Measurements from ENCODE around the gene P3H3. TPM values are rescaled to one million over a fixed set of nuclear protein-coding genes. Genes with fewer than 3 reads are reported as not detected.

Gene P3H3
- total RNA-seq, 1 experiment from 2014 or later = 26.9 TPM

DNA sequence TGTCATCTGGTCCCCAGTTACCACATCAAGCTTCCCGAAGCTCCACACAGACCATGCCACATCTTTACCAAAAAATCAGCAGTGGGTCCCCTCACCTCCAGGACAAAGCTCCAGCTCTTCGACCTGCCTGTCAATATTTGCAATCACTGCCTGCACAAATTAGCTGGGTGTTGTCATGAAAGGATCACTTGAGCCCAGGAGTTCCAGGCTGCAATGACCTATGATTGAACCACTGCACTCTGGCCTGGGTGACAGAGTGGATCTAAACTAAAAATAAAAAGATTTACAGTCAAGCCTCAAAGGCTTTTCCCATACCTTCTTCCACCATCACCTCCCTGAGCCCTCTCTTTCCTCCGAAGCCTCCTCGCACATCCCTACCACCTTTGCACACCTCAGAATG is 31.6 kb upstream of the P3H3 start:
- DNase-seq (ENCODE audit: low read depth) = no peak

DNA sequence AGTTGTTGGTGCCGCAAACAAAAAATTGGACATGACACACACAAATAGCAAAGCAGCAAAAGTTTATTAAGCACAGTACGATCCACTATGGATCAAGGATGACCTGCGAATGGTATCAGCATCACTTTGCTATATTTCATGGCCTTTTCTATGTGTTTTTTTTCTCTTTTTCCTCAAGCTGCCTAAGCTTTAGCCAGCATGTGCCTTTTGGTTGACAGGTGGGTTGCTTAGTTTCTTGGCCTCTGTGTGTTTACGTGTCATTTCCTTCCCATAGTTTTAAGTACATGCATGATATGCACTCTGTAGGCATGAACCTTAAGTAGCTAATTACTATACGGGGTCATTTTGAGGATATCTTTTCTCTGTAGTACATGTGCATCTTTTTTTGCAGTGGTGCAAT is 29.1 kb upstream of the P3H3 start:
- no peak for DNase-seq (ENCODE audit: low read depth)

DNA sequence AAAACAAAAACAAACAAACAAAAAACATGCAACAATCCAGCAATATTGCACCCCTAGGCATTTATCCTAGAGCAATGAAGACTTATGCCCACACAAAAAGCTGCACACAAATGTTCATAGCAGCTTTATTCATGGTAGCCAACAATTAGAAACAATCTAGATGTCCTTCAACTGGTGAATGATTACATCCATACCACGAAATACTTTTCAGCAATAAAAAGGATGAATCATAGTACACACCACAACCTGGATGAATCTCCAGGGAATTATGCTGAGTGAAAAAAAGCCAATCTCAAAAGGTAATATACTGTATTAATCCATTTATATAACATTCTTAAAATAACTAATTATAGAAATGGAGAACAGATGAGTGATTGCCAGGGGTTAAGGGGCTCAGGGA is 21.0 kb upstream of the P3H3 start:
- no peak for DNase-seq (ENCODE audit: low read depth)

DNA sequence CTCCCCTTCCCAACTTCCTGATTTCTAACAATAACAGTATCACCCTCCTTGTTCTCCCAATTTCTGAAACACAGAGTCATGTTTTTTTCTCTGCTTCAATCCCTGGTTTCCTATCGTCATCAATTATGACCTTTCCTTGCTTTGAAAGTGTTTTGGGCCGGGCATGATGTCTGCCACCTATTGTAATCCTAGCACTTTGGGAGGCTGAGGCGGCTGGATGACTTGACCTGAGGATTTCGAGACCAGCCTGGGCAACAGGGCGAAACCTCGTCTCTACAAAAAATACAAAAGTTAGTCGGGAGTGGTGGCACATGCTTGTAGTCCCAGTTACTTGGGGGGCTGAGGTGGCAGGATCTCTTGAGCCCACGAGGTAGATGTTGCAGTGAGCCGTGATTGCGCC is 19.2 kb upstream of the P3H3 start:
- no peak for DNase-seq (ENCODE audit: low read depth)

DNA sequence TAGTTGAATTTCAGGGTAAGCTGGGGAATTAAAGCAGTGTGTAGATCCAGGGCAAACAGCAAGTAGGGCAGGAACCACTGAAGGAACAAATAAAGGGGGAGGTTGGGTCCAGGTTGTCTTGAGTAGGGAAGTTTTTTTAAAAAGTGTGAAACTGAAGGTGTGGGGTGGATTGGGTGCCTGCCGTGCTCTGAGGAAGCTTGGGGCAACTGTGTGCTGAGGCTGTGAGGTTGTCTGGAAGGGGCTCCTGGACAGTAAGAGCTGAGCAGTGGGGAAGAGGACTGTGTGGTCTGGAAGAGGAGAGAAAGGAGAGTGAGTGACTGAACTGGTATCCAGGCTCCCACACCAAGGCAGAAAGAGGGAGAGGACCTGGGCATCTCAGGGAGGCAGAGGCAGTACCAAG is 17.4 kb upstream of the P3H3 start:
- no peak for DNase-seq (ENCODE audit: low read depth)

DNA sequence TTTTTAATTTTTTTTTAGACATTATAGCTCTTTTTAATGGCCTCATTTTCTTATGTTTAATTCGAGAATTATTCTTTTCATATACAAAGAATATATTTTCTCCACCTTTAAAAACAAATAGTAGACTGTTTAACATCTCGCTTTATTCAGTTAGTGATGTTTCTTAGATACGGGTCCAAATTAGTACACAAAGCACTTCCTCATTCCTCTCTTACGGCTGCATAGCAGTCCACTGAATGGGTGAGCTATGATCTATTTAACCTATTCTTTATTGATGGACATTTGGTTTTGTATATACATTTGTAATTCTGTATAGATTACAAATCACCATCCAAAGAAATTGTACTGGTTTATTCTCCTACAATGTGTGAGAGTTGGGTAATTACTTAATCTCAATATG is 14.8 kb upstream of the P3H3 start:
- DNase-seq (ENCODE audit: low read depth) = no peak

DNA sequence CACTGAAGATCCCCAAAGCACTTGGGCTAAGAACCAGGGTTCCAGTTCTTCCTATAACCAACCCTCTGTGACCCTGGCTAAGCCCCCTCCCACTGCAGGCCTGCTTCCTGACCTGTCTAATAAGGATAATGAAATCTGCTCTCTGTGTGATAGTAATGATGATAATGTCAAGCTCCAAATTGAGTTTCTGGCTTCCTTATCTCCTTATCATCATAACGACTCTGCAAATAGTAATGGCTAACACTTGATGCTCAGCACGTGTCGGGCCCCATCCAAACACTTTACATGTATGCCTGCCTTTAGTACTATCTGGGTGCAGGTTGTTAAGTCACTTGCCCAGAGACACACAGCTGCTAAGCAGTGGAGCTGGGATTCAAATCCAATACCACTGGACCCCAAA is 11.6 kb upstream of the P3H3 start:
- no peak for DNase-seq (ENCODE audit: low read depth)

DNA sequence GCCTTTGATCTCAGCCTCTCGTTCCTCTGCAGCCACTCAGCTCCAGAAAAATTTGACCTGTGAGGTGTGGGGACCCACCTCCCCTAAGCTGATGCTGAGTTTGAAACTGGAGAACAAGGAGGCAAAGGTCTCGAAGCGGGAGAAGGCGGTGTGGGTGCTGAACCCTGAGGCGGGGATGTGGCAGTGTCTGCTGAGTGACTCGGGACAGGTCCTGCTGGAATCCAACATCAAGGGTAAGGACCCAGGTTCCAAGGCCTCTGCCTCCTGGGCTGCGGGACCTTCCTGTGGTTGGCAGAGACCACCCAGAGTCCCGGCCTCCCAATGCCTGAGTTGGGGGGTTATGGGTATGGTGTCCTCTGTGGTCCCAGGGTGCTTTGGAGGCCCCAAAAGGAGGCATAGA is 11.1 kb upstream of the P3H3 start:
- no peak for DNase-seq (ENCODE audit: low read depth)

DNA sequence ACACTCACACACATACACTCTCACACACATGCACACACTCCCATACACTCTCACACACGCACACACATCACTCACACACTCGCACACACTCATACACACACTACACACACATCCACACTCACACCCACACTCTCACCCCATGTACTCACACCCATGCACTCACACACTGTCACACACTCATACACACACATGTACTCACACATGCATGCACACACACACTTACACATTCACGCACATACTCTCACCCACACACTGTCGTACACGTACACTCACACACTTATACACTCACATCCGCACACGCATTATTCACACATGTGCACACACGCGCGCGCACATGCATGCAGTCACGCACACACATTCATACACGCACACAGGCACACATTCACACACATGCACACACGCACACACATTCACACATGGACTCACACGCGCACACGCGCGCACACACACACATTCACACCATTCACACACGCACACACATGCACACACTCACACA is 10.5 kb upstream of the P3H3 start:
- no peak for DNase-seq (ENCODE audit: low read depth)

DNA sequence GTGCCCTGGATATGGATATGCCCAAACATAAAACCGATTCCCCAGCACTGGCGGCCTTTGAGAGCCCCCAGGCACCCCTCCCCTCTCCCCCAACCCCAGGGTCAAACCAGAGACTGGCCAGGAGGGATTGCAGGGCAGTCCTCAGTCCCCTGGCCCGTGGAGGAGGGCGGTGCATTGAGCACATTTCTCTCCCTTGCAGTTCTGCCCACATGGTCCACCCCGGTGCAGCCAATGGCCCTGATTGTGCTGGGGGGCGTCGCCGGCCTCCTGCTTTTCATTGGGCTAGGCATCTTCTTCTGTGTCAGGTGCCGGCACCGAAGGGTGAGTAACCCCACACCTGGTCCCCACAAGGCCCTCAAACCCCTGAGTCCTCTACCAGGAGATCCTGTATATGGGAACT is 10.0 kb upstream of the P3H3 start:
- no peak for DNase-seq (ENCODE audit: low read depth)

DNA sequence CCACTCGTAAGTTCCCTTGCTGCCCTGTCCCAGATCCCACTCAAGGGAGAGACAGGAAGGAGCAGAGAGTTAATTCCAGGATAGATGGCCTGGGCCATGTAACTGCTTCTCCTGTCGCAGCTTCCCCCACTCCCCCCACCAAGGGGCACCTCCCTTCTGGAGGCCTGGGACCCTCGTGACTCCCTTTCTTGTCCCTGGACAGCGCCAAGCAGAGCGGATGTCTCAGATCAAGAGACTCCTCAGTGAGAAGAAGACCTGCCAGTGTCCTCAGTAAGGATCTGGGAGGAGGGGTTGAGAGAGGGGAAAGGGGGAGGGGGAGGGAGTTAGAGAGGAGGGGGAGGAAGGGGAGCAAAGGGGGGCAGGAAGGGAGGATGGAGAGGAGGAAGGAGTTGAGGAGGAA is 9.6 kb upstream of the P3H3 start:
- no peak for DNase-seq (ENCODE audit: low read depth)

DNA sequence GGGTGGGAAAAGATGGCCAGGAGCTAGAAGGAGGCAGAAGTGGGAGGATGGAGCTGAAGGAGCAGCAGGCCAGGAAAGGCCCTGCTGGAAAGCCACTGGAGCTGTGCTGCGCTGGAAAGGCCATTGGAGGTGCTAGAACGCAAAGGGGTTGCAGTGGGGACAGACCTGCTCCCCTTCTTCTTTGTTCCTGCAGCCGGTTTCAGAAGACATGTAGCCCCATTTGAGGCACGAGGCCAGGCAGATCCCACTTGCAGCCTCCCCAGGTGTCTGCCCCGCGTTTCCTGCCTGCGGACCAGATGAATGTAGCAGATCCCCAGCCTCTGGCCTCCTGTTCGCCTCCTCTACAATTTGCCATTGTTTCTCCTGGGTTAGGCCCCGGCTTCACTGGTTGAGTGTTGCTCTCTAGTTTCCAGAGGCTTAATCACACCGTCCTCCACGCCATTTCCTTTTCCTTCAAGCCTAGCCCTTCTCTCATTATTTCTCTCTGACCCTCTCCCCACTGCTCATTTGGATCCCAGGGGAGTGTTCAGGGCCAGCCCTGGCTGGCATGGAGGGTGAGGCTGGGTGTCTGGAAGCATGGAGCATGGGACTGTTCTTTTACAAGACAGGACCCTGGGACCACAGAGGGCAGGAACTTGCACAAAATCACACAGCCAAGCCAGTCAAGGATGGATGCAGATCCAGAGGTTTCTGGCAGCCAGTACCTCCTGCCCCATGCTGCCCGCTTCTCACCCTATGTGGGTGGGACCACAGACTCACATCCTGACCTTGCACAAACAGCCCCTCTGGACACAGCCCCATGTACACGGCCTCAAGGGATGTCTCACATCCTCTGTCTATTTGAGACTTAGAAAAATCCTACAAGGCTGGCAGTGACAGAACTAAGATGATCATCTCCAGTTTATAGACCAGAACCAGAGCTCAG is 8.8 kb upstream of the P3H3 start:
- DNase-seq (ENCODE audit: low read depth) = no peak

DNA sequence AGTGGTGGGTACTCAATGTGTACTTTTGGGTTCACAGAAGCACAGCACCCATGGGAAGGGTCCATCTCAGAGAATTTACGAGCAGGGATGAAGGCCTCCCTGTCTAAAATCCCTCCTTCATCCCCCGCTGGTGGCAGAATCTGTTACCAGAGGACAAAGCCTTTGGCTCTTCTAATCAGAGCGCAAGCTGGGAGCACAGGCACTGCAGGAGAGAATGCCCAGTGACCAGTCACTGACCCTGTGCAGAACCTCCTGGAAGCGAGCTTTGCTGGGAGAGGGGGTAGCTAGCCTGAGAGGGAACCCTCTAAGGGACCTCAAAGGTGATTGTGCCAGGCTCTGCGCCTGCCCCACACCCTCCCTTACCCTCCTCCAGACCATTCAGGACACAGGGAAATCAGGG is 8.0 kb upstream of the P3H3 start:
- DNase-seq (ENCODE audit: low read depth) = no peak

DNA sequence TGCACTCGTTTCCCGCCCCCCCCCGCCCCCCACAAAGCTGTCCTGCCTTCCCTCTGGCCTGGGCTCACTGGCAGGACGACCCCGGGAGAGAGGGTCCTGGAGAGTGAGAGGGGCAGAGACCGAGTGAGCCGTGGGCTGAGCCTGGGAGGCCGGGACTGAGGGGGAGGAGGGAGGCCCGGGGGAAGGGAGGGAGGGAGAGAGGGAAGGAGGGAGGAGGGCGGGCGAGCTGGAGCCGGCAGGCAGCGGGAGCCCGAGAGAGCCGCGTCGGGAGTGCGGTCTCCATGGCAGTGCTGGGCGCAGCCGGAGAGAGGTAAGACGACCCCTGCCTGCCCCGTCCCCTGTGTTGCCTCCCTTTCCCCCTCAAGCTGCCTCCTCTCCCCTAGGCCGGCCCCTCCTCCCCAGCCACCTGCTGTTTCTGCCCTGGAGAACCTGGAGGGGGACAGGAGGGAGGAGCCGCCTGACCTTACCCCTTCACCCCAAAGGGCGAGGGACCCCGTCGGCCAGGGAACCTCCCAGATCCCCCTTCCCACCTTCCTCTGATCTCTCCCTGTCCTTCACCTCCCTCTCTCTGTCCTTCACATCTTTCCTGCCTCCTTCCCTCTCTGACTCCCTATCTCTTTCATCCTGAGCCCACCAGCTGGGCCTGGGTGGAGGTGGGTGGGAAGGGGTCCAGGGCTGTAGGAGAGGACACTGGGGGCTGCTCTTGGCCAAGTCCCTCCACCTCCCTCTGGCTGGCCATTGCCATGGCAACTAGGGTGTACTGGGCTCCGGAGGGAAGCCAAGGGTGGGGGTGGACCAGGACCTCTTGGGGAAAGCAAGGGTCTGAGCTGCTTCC is 6.4 kb upstream of the P3H3 start, which contains the start of gene GPR162:
Gene GPR162 (plus strand): TSS at position 231 of the 835 bp plus-strand sequence. CDS start 2,078 bp downstream, outside the sequence.
- peak; percentile 43 for DNase-seq (ENCODE audit: low read depth)

DNA sequence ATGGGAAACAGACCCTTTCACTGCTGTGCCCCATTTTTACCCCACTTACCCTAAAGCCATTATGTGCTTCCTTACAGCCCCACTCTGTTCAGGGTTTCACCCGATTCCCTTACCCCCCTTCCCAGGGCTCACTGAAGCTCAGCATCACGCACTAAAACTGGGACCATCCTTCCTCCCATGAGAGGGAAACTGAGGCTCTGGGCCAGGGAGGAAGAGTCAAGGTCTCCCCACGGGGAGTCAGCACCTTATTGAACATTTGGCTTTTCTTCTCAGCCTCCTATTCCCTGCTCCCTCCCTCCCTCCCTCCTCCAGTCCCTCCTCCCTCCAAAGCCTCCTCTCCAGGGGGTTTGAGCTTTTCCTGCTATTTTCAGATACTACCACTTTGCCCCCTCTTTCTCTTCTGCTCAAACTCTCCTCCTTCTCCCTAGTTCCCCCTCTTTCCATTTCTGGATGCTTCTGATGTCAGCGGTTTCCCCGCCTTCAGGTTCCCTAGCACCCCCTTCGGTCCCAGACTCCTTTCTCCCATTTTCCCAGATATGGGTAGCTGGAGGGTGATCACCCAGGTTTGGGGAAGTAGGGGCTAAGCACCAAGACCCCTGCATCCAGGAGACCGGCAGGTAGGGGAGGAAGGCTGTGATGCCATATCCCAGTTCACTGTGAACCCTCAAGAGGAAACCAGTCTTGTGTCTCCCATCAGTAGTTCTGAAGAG is 5.6 kb upstream of the P3H3 start:
- no peak for DNase-seq (ENCODE audit: low read depth)

DNA sequence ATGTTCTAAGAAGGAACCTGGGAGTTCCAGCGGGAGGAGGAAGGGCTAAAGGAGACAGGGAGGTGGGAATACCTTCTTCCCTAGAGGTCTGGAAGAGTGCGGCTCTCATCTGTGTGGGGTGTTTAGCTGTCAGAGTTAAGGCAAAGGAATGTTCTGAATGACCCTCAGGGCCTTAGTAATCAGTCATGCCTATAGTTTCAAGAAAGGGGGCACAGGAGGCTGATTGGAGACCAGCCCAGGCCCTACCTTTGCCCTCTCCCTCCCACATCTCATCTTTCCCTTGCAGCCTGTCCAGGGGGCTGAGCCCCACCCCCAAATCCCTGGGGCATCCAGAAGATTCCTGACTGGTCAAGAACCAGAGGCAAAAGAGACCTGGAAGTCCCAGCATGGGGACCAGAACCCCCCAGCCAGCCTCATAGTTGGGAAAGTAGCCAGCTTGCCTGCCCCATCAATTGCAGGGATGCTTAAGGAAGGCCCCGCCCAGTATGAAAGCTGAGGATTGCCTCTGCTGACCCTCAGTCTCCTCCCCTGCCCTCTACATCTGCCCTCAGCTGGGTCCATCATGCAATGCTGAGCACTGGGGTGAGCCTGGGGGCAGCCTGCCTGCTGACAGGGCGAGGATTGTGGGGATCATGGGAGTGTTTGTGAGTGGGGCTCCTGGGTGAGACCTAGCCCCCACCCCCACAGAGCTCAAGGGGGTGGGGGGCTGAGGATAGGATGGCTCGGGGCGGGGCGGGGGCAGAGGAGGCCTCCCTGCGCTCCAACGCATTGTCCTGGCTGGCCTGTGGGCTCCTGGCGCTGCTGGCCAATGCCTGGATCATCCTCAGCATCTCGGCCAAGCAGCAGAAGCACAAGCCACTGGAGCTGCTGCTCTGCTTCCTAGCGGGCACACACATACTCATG is 4.8 kb upstream of the P3H3 start:
- no peak for DNase-seq (ENCODE audit: low read depth)

DNA sequence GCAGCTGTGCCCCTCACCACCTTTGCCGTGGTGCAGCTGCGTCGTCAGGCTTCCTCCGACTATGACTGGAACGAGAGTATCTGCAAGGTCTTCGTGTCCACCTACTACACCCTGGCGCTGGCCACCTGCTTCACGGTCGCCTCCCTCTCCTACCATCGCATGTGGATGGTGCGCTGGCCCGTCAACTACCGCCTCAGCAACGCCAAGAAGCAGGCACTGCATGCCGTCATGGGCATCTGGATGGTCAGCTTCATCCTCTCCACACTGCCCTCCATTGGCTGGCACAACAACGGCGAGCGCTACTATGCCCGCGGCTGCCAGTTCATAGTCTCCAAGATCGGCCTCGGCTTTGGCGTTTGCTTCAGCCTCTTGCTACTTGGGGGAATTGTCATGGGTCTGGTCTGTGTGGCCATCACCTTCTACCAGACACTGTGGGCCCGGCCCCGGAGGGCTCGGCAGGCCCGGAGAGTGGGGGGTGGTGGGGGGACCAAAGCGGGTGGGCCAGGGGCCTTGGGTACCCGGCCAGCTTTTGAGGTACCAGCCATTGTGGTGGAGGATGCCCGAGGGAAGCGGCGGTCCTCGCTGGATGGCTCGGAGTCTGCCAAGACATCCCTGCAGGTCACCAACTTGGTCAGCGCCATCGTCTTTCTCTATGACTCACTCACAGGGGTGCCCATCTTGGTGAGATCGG is 4.0 kb upstream of the P3H3 start:
- DNase-seq (ENCODE audit: low read depth) = no peak

DNA sequence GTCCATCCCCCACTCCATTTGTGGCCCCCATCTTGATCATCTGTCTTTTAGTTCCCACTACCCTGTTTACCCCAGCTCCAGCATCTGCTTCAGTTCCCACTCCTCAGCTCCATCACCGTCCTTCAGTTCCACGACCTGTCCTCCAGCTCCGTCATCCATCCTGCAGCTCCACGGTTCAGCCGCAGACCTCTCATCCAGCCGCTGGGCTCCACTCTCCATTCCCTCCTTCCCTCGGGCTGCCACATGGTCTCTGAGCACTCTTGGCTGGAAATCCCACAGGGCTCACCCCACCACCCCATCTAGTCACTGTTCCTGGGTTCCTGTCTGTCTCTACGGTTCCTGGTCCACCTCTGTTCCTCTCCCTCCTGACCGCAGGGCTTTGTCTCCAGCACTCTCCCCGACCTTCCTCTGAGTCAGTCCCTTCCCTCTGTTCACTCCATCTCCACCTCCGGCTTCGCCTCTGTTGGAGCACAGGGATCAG is 3.3 kb upstream of the P3H3 start:
- peak; percentile 46 for DNase-seq (ENCODE audit: low read depth)

DNA sequence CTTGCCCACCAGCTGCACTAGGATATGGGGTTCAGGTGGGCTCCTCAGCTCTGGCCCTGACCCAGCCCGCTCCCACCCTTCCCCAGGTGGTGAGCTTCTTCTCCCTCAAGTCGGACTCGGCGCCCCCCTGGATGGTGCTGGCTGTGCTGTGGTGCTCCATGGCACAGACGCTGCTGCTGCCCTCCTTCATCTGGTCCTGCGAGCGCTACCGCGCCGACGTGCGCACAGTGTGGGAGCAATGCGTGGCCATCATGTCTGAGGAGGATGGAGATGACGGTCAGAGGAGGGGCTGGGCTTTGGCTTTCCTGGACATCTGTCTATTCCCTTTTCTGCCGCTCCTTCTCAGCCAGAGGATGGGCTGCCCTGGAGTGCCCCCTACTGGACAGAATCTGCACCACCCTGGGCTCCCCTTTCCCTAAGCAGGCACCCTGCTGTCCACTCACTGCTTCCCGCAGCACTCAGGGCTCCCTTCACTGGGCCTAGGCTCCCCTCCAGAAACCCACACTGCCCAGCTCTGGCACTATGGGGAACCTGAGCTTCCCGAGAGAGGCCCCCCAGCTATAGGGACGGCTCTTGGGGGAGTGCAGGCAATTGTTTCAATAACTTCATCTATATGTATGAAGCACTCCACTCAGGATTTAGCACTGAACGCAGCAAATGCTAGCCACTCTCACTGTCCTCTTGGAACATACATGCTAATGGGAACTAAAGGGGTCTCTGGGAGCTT is 2.6 kb upstream of the P3H3 start:
- peak; percentile 77 for DNase-seq (ENCODE audit: low read depth)
